HG02870 (cell line): ENCODE measurements around the gene PLEKHA5.
"Not testable (repeated sequence)": the region's sequence is repeated elsewhere in the genome, so short reads cannot be mapped to it uniquely, and the experiment has no call there.

Experiments used
- ATAC-seq: cut with Tn5 transposase; IDR thresholded peaks from one replicate; pipeline ENCODE4 v1.9.1; 2021; ENCODE audit warnings: mild to moderate bottlenecking, moderate library complexity; ENCODE audit not compliant: unreplicated experiment

The PLEKHA5 gene

GRCh38 chr12:19273482-19274330, 144.2 kb downstream of the PLEKHA5 start:
- no peak for ATAC-seq

GRCh38 chr12:19276767-19277166, 147.2 kb downstream of the PLEKHA5 start:
- ATAC-seq, result no peak

- no peak for ATAC-seq
These were observed 148.2 kb downstream of the PLEKHA5 start for GRCh38 chr12:19277711-19278110.

GRCh38 chr12:19278407-19278806, 148.9 kb downstream of the PLEKHA5 start:
- ATAC-seq, result no peak

- no peak for ATAC-seq
These were observed 152.7 kb downstream of the PLEKHA5 start for GRCh38 chr12:19282133-19282699.

- ATAC-seq, result no peak
These were observed 155.1 kb downstream of the PLEKHA5 start for GRCh38 chr12:19284658-19285057.

GRCh38 chr12:19285793-19286448, 156.4 kb downstream of the PLEKHA5 start:
- ATAC-seq, result no peak

GRCh38 chr12:19287302-19287701, 157.8 kb downstream of the PLEKHA5 start:
- no peak for ATAC-seq

- ATAC-seq, result no peak
These were observed 158.6 kb downstream of the PLEKHA5 start for GRCh38 chr12:19288161-19288560.

GRCh38 chr12:19288603-19289244, 159.2 kb downstream of the PLEKHA5 start:
- ATAC-seq, result peak; percentile 79

GRCh38 chr12:19298836-19299605, 169.5 kb downstream of the PLEKHA5 start:
- no peak for ATAC-seq

GRCh38 chr12:19299765-19300164, 170.2 kb downstream of the PLEKHA5 start:
- ATAC-seq, result no peak

GRCh38 chr12:19301223-19301622, 171.7 kb downstream of the PLEKHA5 start:
- ATAC-seq, result no peak

- no peak for ATAC-seq
These were observed 172.2 kb downstream of the PLEKHA5 start for GRCh38 chr12:19301688-19302087.

GRCh38 chr12:19302100-19302640, 172.6 kb downstream of the PLEKHA5 start:
- ATAC-seq, result no peak

GRCh38 chr12:19303496-19303895, 174.0 kb downstream of the PLEKHA5 start:
- ATAC-seq, result no peak

- no peak for ATAC-seq
These were observed 174.7 kb downstream of the PLEKHA5 start for GRCh38 chr12:19304149-19304750.

- not testable (repeated sequence) for ATAC-seq
These were observed 176.1 kb downstream of the PLEKHA5 start for GRCh38 chr12:19305621-19306020.

- ATAC-seq, result no peak
These were observed 176.8 kb downstream of the PLEKHA5 start for GRCh38 chr12:19306366-19306765.

- ATAC-seq, result no peak
These were observed 177.9 kb downstream of the PLEKHA5 start for GRCh38 chr12:19307451-19307850.
